GM18873 (cell line): ENCODE results near the gene PRR3.
A peak's percentile ranks its signal among the peaks of the same experiment; 100 is the strongest.
"Not testable (repeated sequence)": the region's sequence is repeated elsewhere in the genome, so short reads cannot be mapped to it uniquely, and the experiment has no call there.

Experiments
- ATAC-seq: cut with Tn5 transposase; IDR thresholded peaks from one replicate; pipeline ENCODE4 v1.9.1; 2021; ENCODE audit warnings: mild to moderate bottlenecking, moderate library complexity, moderate number of reproducible peaks; ENCODE audit not compliant: unreplicated experiment, low FRiP score

The PRR3 gene, protein sequence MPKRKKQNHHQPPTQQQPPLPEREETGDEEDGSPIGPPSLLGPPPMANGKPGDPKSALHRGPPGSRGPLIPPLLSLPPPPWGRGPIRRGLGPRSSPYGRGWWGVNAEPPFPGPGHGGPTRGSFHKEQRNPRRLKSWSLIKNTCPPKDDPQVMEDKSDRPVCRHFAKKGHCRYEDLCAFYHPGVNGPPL

GRCh38 chr6:30556906-30557682, at the start of gene PRR3:
Gene PRR3 (plus strand): TSS chr6:30557295. CDS start chr6:30557345, 50 bp downstream.
- peak; percentile 46 for ATAC-seq

DNA sequence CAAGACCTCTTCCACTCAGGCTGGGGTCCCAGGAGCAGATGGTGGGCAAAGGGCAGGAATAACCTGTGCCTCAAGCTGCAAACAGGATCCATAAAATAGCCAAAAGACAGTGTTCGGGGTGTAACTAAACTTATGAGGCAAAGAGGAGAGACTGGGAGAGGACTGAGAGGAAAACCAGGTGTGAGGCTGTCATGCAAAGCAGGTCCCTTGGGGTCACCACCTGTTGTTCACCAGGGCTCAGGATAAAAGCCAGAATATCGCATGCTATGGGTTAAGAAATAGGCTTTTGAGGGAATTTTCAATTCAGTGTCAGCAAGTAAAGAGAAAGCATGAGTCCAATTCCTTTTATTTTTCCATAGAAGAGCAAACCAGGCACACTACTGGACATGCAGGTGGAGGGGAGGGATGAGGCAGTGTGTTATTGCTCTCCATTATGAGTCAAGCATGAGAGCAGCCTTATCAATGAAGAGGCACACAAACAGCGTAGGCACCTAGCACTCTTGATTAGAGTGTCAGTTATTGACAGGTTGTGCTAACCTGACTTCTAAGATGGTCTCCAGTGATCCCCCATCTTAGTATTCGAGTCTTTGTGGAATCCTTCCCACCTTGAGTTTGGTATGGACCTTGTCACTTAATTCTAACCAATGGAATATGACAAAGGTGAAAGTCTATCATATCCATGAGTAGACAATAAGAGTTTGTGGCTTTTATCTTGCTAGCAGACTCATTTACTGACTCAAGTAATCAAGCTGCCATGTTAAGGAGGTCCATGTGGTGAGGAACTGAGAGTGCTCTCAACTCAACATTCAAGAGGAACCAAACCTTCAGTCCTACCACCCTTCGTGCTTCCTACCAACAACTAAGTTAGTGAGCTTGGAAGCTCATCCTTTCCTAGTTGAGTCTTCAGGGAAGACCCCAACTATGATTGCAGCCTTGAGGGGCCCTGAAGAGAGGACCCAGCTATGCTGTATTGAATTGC, 49.0 kb upstream of the PRR3 start:
- ATAC-seq, result no peak

DNA sequence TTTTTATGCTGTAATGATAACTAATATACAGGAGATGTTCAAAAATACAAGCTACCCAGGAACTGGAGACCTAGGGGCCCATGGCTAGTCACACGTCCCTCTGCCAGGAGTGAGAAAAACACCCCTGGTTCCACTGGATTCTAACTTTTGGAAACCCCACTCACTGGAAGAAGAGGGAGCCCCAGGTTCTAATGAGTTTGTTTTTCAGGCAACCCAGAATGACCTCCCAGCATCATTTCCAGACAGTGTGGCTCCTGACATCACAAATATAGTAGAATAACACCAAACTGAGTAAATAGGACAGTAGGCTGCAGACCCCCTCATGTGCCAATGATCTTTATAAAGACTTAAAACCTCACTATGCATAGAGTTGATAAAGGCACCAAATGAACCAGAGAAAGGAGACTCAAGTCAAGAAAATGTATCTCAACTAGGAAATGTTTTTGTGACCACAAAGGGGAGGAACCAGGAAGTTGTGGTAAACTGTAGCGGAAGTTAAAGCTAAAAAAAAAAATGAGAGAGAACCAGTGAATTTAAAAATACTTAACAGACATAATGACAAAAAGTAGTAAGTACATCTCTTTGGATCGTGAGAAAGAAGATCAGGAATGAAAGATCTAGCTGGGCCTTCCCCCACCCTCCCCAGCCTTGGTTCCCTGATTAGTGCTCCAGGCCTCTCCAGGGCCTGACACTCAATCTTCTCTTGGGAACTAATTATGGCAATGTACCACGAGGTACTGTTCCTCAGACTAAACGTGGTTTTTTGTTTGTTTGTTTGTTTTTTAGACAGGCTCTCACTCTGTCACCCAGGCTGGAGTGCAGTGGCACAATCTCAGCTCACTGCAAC, 48.0 kb upstream of the PRR3 start:
- ATAC-seq, result no peak

- no peak for ATAC-seq
Observed at GRCh38 chr6:30510419-30511168, 46.5 kb upstream of the PRR3 start.

DNA sequence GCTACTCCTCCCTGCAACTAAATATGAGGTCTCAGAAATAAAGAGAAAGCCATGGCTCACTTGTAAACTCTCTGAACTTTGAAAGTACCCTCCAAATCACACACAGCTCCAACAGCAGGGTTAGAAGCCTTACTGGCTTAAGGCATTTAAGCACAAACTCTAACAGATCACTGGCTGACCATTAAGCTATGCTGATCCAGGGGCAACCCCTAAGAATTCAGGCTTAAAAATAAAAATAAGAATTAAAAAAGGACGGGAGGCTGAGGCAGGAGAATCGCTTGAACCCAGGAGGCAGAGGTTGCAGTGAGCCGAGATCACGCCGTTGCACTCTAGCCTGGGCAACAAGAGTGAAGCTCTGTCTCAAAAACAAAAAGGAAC, 45.9 kb upstream of the PRR3 start:
- ATAC-seq, result no peak

DNA sequence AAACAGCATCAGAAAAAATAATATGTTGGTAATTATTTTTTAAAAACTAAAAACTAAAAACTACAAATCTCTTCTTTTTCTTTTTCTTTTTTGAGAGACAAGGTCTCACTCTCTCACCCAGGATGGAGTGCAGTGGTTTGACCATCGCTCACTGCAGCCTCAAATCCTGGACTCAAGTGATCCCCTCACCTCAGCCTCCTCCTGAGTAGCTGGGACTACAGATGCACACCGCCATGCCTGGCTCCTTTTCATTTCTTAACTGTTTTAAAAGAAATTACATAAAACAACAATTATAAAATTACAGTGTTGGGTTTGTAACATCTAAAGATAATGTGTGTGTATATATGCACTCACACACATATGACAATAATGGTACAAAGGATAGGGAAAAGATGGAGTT, 43.6 kb upstream of the PRR3 start:
- no peak for ATAC-seq

DNA sequence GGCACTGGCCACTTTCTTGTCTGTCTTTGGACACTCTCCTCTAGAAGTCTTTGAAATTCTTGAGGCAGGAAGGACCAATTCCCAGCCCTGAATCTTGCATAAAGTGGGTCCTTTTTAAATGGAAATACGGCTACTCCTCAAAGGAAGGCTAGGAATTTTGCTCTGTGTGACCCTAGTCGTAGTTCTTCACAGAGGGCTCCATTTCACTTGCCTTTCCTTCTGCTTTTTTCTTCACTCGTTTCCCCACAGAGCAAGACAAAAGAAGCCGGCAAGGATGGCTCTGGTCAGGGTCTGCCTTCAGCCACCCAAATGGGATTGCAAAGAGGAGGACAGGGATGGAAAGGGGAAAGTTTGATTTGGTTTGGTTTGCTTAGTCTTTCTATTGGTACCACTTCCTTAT, 42.0 kb upstream of the PRR3 start:
- ATAC-seq, result no peak

DNA sequence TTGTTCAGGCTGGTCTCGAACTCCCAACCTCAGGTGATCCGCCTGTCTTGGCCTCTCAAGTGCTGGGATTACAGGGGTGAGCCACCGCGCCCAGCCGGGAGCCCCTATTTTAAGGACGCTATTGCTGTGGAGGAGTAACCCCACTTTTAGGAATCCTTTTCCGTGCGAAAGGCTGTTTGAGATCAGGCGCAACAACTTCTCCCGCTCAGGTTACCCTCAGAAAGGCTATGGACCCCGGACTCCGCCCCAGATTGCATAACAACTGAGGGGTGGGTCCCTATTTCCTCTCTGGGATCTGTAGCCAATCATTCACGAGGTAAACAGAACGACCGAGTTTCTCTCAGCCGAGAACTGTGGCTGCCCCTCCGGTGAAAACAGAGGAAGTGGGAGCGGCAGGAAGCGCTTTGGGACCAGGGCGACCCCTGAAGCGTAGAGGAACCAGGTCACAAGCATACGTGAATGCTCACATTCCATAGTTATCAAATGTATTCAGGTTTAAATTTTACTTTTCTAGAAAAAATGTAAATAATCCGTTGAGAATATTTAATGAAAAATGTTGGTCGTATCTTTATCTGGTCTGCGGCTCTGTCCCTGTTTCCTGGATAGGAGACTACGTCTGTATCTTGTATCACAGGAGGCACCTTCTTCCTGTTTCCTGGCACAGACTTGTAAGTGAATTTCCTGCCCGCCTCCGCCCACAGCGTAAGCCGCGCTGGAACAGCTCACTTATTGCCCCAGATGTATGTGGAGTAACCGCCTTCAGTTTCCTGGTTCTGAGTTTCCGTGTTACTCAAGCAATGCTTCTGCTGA, 40.9 kb upstream of the PRR3 start:
- peak; percentile 61 for ATAC-seq

- not testable (repeated sequence) for ATAC-seq
Observed at GRCh38 chr6:30516754-30517076, 40.4 kb upstream of the PRR3 start.

- ATAC-seq, result not testable (repeated sequence)
Observed at GRCh38 chr6:30517767-30518504, 39.2 kb upstream of the PRR3 start.

DNA sequence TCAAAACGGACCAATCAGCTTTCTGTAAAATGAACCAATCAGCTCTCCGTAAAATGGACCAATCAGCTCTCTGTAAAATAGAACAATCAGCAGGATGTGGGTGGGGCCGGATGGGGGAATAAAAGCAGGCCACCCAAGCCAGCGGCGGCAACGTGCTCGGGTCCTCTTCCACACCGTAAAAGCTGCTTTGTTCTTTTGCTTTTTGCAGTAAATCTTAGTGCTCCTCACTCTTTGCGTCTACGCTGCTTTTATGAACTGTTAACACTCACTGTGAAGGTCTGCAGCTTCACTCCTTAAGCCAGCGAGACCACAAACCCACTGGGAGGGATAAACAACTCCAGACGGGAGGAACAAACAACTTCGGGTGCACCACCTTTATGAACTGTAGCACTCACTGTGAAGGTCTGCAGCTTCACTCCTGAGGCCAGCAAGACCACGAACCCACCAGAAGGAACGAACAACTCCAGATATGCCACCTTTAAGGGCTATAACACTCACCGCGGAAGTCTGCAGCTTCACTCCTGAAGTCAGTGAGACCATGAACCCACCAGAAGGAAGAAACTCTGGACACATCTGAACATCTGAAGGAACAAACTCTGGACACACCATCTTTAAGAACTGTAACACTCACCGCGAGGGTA, 38.5 kb upstream of the PRR3 start:
- ATAC-seq, result not testable (repeated sequence)

DNA sequence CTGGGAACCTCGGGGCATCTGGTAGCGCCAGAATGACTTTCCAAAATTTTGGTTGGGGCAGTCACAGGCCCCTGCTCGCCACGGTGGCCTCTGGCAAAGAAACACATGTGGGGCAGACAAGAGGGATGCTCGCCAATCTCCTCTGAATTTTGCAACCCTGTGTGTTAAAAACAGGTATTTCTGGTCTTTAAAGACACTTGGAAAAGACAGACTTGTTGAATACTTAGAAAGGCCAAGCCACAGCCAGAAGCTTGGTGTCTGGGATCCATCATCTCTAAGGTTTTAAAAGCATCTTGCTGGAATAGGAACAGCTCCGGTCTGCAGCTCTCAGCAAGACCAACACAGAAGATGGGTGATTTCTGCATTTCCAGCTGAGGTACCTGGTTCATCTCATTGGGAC, 36.6 kb upstream of the PRR3 start:
- ATAC-seq, result no peak

- ATAC-seq, result not testable (repeated sequence)
Observed at GRCh38 chr6:30521082-30521481, 36.0 kb upstream of the PRR3 start.

- not testable (repeated sequence) for ATAC-seq
Observed at GRCh38 chr6:30521952-30522351, 35.1 kb upstream of the PRR3 start.

DNA sequence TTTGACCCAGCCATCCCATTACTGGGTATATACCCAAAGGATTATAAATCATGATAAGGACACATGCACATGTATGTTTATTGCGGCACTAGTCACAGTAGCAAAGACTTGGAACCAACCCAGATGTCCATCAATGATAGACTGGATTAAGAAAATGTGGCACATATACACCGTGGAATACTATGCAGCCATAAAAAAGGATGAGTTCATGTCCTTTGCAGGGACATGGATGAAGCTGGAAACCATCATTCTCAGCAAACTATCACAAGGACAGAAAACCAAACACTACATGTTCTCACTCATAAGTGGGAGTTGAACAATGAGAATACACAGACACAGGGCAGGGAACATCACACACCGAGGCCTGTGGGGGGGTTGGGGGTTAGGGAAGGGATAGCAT, 30.7 kb upstream of the PRR3 start:
- ATAC-seq, result not testable (repeated sequence)

DNA sequence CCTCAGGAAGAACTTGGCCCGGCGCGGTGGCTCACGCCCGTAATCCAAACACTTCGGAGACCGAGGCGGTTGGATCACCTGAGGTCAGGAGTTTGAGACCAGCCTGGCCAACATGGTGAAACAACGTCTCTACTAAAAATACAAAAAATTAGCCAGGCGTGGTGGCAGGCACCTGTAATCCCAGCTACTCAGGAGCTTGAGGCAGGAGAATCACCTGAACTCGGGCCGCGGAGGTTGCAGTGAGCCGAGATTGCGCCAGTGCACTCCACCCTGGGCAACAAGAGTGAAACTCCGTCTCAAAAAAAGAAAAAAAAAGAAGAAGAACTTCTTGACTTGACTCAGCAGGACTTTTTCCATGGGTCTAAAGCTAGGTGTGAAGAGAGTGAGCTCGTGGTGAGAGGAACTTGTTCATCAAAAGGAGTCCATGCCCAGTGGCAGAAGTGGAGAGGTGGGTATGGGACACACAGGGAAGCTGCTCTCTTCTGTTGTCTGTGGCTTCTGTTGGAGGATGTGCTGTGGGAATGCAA, 27.7 kb upstream of the PRR3 start:
- ATAC-seq, result not testable (repeated sequence)

GRCh38 chr6:30530014-30530413, 27.1 kb upstream of the PRR3 start:
- ATAC-seq, result no peak
